DOHH2 (cell line): ENCODE measurements around the gene NOX5.

ENCODE experiments used
- EZH2phosphoT487 ChIP-seq: fragments of 200-600 bp; sonication (generic); IDR thresholded peaks from 2 replicates; pipeline ENCODE4 v1.6.1; 2017; ENCODE audit warnings: borderline replicate concordance, mild to moderate bottlenecking, antibody characterized with exemption, low read length, moderate library complexity, mixed read lengths
- TF ChIP-seq, protein P1 (sequence below): fragments of 200-600 bp; sonication (generic); IDR thresholded peaks from one replicate; pipeline ENCODE4 v1.5.1; 2014; ENCODE audit warnings: antibody characterized with exemption, mild to moderate bottlenecking, low read depth, low read length; ENCODE audit not compliant: poor library complexity, severe bottlenecking

DNA sequence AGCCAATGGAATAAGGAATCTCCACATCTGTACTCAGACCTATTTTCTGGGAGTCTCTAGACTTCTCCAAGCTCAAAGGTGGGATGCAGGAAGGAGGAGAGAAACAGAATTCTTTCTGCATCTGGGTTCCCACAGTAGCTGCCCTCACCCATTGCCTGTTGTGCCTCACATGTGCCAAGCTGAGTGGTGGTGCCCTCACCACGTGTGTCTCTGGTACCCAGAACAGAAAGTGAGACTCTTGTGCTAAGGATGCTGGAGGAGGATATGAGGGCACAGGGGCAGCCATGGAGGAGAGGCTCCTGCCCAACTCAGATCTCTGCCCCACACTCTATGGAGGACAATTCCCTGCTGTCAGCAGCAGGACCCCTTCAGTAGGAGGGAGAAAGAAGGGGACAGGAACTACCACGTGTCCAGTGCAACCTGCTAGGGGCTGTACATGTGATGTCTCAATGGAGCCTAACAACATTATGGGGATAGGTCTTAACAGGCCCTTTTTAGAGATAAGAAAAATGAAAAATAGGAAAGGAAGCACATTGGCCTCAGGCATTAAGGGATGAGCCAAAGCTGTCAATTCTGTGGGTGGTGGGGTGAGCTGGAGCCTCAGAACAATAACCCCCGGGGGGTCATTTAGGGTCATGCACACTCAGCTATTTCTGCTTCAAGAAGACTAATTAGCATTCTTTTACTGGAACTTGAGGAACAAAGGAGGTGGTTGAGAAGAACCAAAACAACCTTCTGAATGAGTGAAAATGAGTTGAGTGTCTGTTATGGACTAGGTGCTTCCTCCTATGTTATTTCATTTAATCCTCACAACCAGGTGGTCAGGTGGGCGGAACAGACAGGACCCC, 16.3 kb upstream of the NOX5 start:
- TF ChIP-seq, protein P1, sequence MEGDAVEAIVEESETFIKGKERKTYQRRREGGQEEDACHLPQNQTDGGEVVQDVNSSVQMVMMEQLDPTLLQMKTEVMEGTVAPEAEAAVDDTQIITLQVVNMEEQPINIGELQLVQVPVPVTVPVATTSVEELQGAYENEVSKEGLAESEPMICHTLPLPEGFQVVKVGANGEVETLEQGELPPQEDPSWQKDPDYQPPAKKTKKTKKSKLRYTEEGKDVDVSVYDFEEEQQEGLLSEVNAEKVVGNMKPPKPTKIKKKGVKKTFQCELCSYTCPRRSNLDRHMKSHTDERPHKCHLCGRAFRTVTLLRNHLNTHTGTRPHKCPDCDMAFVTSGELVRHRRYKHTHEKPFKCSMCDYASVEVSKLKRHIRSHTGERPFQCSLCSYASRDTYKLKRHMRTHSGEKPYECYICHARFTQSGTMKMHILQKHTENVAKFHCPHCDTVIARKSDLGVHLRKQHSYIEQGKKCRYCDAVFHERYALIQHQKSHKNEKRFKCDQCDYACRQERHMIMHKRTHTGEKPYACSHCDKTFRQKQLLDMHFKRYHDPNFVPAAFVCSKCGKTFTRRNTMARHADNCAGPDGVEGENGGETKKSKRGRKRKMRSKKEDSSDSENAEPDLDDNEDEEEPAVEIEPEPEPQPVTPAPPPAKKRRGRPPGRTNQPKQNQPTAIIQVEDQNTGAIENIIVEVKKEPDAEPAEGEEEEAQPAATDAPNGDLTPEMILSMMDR = no peak
- TF ChIP-seq EZH2phosphoT487 = no peak
